Right lobe of liver (tissue), 4 donors: ENCODE results near the gene CCDC34.

Experiments used
- POLR2A ChIP-seq: fragments of 450-650 bp; IDR thresholded peaks from one replicate; pipeline ENCODE4 v1.6.1; 2017; ENCODE audit warnings: antibody characterized with exemption, mild to moderate bottlenecking
- TF ChIP-seq, protein P1 (sequence below), 4 donors: fragments of 200-600 bp in 3 of 4; fragments of 450-650 bp in 1 of 4; IDR thresholded peaks; one replicate each; pipeline versions ENCODE4 v1.5.1 to v1.8.0; 2016 to 2022; ENCODE audit warnings: antibody characterized with exemption in 4 of 4, mild to moderate bottlenecking in 2 of 4
- donor health status: DM: no; HTN: no; CAD: no.
- donor health status: DM: no; HTN: no; CAD: no.
- donor health status: DM: no; HTN: yes; CAD: no.

- TF ChIP-seq POLR2A, result no peak
- TF ChIP-seq, protein P1, sequence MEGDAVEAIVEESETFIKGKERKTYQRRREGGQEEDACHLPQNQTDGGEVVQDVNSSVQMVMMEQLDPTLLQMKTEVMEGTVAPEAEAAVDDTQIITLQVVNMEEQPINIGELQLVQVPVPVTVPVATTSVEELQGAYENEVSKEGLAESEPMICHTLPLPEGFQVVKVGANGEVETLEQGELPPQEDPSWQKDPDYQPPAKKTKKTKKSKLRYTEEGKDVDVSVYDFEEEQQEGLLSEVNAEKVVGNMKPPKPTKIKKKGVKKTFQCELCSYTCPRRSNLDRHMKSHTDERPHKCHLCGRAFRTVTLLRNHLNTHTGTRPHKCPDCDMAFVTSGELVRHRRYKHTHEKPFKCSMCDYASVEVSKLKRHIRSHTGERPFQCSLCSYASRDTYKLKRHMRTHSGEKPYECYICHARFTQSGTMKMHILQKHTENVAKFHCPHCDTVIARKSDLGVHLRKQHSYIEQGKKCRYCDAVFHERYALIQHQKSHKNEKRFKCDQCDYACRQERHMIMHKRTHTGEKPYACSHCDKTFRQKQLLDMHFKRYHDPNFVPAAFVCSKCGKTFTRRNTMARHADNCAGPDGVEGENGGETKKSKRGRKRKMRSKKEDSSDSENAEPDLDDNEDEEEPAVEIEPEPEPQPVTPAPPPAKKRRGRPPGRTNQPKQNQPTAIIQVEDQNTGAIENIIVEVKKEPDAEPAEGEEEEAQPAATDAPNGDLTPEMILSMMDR (IDR thresholded peaks at IDR 0.05), result no peak
Measured at GRCh38 chr11:27355575-27356104, 7.4 kb downstream of the CCDC34 start.
